Eye (tissue), 1 donor: ENCODE results near the gene ACYP1.

Source experiments
- DNase-seq: peaks from one replicate; pipeline ENCODE4 v3.0.0-alpha.2; 2015

The ACYP1 gene

GRCh38 chr14:75025876-75026275, 37.9 kb downstream of the ACYP1 start:
- DNase-seq, result no peak

DNA sequence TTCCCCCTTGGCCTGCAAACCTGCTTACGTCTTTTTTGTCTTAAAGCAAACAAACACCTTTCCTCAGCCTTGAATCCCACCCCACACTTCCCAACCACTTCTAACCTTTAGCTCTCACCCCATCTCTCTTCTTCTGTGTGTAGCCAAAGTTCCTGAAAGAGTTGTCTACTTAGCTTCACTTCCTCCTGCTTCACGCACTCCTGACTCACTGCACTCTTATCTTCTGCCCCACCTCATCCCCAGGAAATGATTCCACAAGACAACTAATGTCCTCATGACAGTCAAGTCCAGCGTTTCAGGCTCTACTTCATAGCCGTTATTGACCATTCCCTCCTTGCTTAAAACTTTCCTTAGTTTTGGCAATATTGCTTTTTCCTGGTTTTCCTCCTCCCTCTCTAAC, 38.7 kb downstream of the ACYP1 start:
- no peak for DNase-seq

DNA sequence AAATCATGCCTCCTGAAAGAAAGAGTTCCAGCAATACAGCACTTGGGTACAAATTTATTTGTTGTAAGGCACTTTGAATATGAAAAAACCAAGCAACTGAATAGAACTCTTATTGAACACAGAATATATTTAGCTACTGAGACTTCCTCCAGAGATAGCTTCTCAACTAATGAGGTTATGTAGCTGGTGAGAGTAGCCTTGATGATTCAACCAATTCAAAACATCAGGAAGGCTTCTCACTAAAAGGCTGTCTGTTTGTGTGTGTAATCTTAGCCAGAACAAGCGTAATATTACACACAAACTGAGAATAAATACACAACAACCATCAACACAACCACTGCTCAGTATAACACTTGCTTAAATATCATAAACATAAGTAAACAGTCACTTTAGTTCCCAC, 40.7 kb downstream of the ACYP1 start:
- no peak for DNase-seq

GRCh38 chr14:75022655-75023054, 41.2 kb downstream of the ACYP1 start:
- no peak for DNase-seq

GRCh38 chr14:75018694-75019093, 45.1 kb downstream of the ACYP1 start:
- DNase-seq, result no peak

DNA sequence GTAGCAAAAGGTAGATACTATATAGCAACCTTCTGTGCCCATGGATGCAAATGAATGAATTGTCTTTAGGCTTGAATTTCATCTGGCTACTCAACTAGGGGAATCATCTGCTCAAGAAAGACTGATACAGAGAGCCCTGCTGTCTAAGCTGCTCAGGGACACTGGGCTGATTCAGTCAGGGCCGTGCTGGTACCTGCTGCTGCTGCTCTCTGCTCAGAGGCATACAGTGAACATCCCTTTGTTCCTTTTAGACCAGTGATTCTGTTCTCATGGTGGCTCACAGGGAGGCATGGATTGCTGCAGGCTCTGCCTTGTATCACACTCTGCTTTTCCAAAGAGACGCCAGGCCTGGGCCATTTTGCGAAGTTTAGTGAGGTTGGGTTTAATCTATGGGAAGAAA, 47.0 kb downstream of the ACYP1 start:
- no peak for DNase-seq

DNA sequence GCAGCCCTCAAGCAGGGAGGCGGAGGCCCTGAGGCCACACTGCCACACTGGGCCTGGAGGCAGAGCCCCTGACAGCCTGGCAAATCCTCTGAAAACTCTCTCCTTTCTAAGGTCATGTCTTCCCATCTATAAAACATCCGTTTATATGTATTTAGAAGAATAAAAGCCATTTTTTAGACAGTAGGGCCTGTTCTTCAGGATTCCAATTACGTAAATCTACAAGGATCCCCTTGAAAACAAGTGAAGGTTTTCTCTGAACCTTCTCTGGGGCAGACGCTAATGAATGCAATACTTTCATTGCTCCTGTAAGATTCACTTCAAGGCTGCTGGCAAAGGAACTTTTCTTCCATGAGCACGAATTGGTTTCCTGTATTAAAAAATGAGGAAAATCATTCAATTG, 48.3 kb downstream of the ACYP1 start:
- no peak for DNase-seq

DNA sequence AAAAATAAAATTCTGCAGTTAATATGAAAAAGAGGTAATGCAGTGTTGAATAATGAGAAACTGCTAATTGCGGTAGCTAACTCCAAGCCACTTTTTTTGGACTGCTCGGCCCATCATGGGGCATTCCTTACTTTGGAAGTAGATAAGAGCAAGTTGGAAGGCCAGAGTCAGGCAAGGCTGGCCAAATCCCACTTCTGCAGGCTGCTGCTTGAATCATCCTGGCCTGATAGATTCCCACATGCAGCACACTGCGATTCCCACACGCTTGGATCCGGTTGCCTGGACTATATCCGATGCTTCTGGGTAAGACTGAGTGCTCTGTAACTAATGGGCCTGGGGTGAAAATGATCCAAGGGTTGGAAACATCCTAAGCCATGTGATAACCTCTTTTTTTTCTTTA, 50.5 kb downstream of the ACYP1 start:
- DNase-seq, result no peak

GRCh38 chr14:75011356-75011994, 52.3 kb downstream of the ACYP1 start:
- no peak for DNase-seq

- no peak for DNase-seq
These were observed 53.2 kb downstream of the ACYP1 start for GRCh38 chr14:75010472-75011093.

DNA sequence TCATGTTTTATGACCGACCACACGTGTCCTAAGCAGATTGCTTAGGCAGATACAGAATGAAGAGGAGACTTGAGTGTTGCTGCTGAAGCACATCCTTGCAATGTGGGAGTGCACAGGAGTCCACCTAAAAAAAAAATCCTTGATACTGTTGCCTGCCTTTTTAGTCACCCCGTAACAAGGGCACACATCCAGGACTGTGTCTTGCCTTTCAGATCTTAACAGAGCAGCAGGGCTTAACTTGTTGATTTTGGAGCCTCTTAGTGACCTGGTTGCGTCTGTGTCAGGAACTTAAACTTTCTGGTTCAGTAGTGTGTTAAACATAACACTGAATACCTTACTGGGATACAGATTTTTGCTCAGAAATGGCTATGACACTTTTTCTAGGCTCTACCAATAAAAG, 54.6 kb downstream of the ACYP1 start:
- DNase-seq, result no peak

GRCh38 chr14:75005357-75005756, 58.5 kb downstream of the ACYP1 start:
- no peak for DNase-seq

DNA sequence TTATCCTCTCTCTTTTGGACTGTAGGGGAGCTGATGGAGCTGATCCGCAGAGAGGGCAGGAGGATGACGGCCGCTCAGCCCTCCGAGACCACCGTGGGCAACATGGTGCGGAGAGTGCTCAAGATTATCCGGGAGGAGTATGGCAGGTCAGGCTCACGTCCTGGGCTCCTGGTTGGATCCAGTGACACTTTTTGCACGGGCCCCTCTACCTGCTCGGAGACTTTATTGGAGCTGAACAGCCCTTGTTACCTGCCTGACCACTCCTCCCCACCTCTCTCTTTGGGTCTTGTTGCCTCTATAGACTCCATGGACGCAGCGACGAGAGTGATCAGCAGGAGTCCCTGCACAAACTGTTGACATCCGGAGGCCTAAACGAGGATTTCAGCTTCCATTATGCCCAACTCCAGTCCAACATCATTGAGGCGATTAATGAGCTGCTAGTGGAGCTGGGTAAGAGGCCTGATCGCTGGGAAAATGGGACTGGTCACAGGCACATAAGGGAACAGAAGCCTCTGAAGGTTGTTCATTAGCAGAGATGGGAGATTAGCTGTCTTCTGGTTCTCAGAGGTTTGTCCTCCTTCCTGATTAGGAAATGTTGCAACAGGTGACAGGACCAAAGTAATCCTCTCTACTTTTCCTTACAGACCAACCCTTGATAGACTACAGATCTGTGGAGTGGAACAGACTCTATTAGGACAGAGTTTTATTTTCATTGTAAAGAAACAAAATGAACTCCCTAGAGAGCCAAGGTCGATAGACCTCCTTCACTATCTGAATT, 60.4 kb downstream of the ACYP1 start:
- no peak for DNase-seq
